CD14-positive monocyte (primary cell): ENCODE results near the gene ISLR2. TPM values are rescaled to one million over a fixed set of nuclear protein-coding genes. Genes with fewer than 3 reads are reported as not detected.

Experiments used
- DNase-seq, 3 donors: peaks; one replicate each; pipeline ENCODE4 v3.0.0-alpha.2; 2011 to 2022
- H2AFZ ChIP-seq: 2 replicates; pipeline ENCODE4 v1.6.0; 2012; ENCODE audit warnings: mild to moderate bottlenecking, low read depth, low read length, inconsistent platforms; ENCODE audit not compliant: insufficient read depth, poor library complexity, severe bottlenecking
- H3K27ac ChIP-seq, 2 donors: 1 replicate in 1 of 2; 2 replicates in 1 of 2; pipeline ENCODE4 v1.5.1; 2012 to 2013; ENCODE audit warnings: low read length in 2 of 2, control low read depth in 1 of 2, inconsistent platforms in 1 of 2, low read depth in 1 of 2, mild to moderate bottlenecking in 1 of 2
- H3K27me3 ChIP-seq, 2 donors: one replicate each; pipeline versions ENCODE4 v1.6.0 to v1.6.1; 2011 to 2013; ENCODE audit warnings: low read length in 2 of 2; ENCODE audit not compliant: control insufficient read depth in 2 of 2, insufficient read depth in 2 of 2
- H3K36me3 ChIP-seq, 2 donors: replicated peaks in 1 of 2; 1 replicate in 1 of 2; 2 replicates in 1 of 2; pipeline versions ENCODE4 v1.5.1 to v1.6.1; 2012 to 2013; ENCODE audit warnings: low read length in 2 of 2, control low read depth in 1 of 2, inconsistent platforms in 1 of 2, mild to moderate bottlenecking in 1 of 2; ENCODE audit not compliant: insufficient read depth in 2 of 2, control insufficient read depth in 1 of 2
- H3K4me1 ChIP-seq, 2 donors: 1 replicate in 1 of 2; 2 replicates in 1 of 2; pipeline versions ENCODE4 v1.5.1 to v1.6.1; 2012 to 2013; ENCODE audit warnings: low read length in 2 of 2, control low read depth in 1 of 2, inconsistent platforms in 1 of 2, mild to moderate bottlenecking in 1 of 2, moderate library complexity in 1 of 2; ENCODE audit not compliant: insufficient read depth in 2 of 2, control insufficient read depth in 1 of 2
- H3K4me2 ChIP-seq: replicated peaks from 2 replicates; pipeline ENCODE3; 2012; ENCODE audit warnings: low read length, moderate library complexity, mild to moderate bottlenecking; ENCODE audit not compliant: poor library complexity, severe bottlenecking; ENCODE audit errors: extremely low read depth
- H3K4me3 ChIP-seq, 3 experiments: fragments of 200-600 bp in 1 of 3; sonication (generic) in 1 of 3; replicated peaks in 1 of 3; 1 replicate in 2 of 3; 2 replicates in 1 of 3; pipeline ENCODE4 v1.5.1; 2011 to 2013; ENCODE audit warnings: low read length in 3 of 3, mild to moderate bottlenecking in 3 of 3, control low read depth in 2 of 3, low read depth in 2 of 3, inconsistent platforms in 1 of 3, moderate library complexity in 1 of 3
- H3K79me2 ChIP-seq: 2 replicates; pipeline ENCODE4 v1.6.0; 2012; ENCODE audit warnings: mild to moderate bottlenecking, control low read depth, inconsistent platforms, low read length, moderate library complexity; ENCODE audit not compliant: insufficient read depth
- H3K9ac ChIP-seq: 2 replicates; pipeline ENCODE4 v1.6.0; 2017; ENCODE audit warnings: low read length, mild to moderate bottlenecking; ENCODE audit not compliant: insufficient read depth, poor library complexity, severe bottlenecking
- H3K9me3 ChIP-seq, 2 donors: replicated peaks in 1 of 2; 1 replicate in 1 of 2; 2 replicates in 1 of 2; pipeline versions ENCODE4 v1.5.1 to v1.6.1; 2012 to 2013; ENCODE audit warnings: low read length in 2 of 2, control low read depth in 1 of 2; ENCODE audit not compliant: control insufficient read depth in 1 of 2, insufficient read depth in 1 of 2
- H4K20me1 ChIP-seq: 2 replicates; pipeline ENCODE4 v1.6.0; 2012; ENCODE audit warnings: mild to moderate bottlenecking, low read length, control low read depth, moderate library complexity; ENCODE audit not compliant: insufficient read depth
- H3K27ac Mint-ChIP-seq, 7 donors: one replicate each; pipeline ENCODE4 v1.8.0; 2020; ENCODE audit warnings: mild to moderate bottlenecking in 7 of 7, mixed read lengths in 7 of 7, moderate library complexity in 6 of 7, inconsistent platforms in 2 of 7
- H3K27me3 Mint-ChIP-seq, 3 donors: one replicate each; pipeline ENCODE4 v1.8.0; 2021 to 2022; ENCODE audit warnings: low read depth in 3 of 3, mild to moderate bottlenecking in 3 of 3, mixed read lengths in 3 of 3, moderate library complexity in 3 of 3, inconsistent platforms in 1 of 3
- H3K36me3 Mint-ChIP-seq, 2 donors: one replicate each; pipeline ENCODE4 v1.8.0; 2020; ENCODE audit warnings: mixed read lengths in 2 of 2, inconsistent platforms in 1 of 2, mild to moderate bottlenecking in 1 of 2
- H3K4me1 Mint-ChIP-seq: one replicate; pipeline ENCODE4 v1.8.0; 2020; ENCODE audit warnings: mild to moderate bottlenecking, mixed read lengths
- H3K4me3 Mint-ChIP-seq, 2 donors: one replicate each; pipeline ENCODE4 v1.8.0; 2020; ENCODE audit warnings: mild to moderate bottlenecking in 2 of 2, mixed read lengths in 2 of 2, moderate library complexity in 1 of 2
- H3K9me3 Mint-ChIP-seq, 7 donors: one replicate each; pipeline ENCODE4 v1.8.0; 2020 to 2022; ENCODE audit warnings: mixed read lengths in 7 of 7, mild to moderate bottlenecking in 6 of 7, moderate library complexity in 6 of 7, inconsistent platforms in 2 of 7
- CTCF ChIP-seq: fragments of 200-600 bp; IDR thresholded peaks from one replicate; pipeline ENCODE4 v1.8.0; 2022; ENCODE audit warnings: antibody characterized with exemption, mild to moderate bottlenecking
- WGBS: methylation state at CpG from one replicate; pipeline ENCODE4 v1.1.5; 2013; ENCODE audit warnings: missing lambda C conversion rate; ENCODE audit not compliant: insufficient coverage; 5-methylcytosine and 5-hydroxymethylcytosine counted together
- intact Hi-C, 2 donors: fragments of 100-400 bp; cut with micrococcal nuclease; formaldehyde crosslinking; loops; one replicate each; pipeline versions ENCODE4 v1.15.0 to v1.15.1; 2023
- polyA plus RNA-seq, 3 donors: library from polyadenylated mRNA; depleted of rRNA in 1 of 3; unstranded in 2 of 3; stranded (reverse) in 1 of 3; fragments of 300-500 nt in 2 of 3; fragments of >200 nt in 1 of 3; fragmentation: Illumina TruSeq in 2 of 3; gene quantifications; 1 replicate in 2 of 3; 2 replicates in 1 of 3; pipeline ENCODE4 v1.2.3, GENCODE V29; 2012 to 2021

The ISLR2 gene
- polyA plus RNA-seq, 3 donors, result not detected

- H3K27ac ChIP-seq, result no peak overlapping the region
- peaks cover 5 to 8% of the 10 kb centered on the region in 2 donors for H3K4me1 ChIP-seq
- H3K4me1 Mint-ChIP-seq, result peaks cover 19% of the 10 kb centered on the region
- no peak for DNase-seq
- no peaks in the 10 kb centered on the region for H4K20me1 ChIP-seq
- H3K27ac Mint-ChIP-seq, result no peak overlapping the region
- H3K9ac ChIP-seq, result no peak overlapping the region
- peaks cover 46 to 96% of the 10 kb centered on the region in 2 donors for H3K27me3 ChIP-seq
- H3K36me3 Mint-ChIP-seq, result peaks cover 4 to 6% of the 10 kb centered on the region in 2 donors
- TF ChIP-seq CTCF, result no peak
- no peaks in the 10 kb centered on the region for H3K36me3 ChIP-seq
- H3K79me2 ChIP-seq, result no peaks in the 10 kb centered on the region
- H2AFZ ChIP-seq, result no peak overlapping the region
- H3K4me3 ChIP-seq, result no peak overlapping the region
- intact Hi-C loops, result no loop called here
- H3K4me3 Mint-ChIP-seq, result peak overlapping the region in 1 of 2 donors; percentile 89
- peaks cover 91 to 94% (median 92%) of the 10 kb centered on the region in 3 donors for H3K27me3 Mint-ChIP-seq
- H3K9me3 Mint-ChIP-seq, result peaks cover 0 to 26% (median 10%) of the 10 kb centered on the region in 7 donors
- WGBS, result 8% methylated on average over 20 of the region's 27 CpGs
- H3K4me2 ChIP-seq, result no peak overlapping the region
- H3K9me3 ChIP-seq, result peaks cover 0 to 19% of the 10 kb centered on the region in 2 donors
These were observed 4.7 kb downstream of the ISLR2 start for GRCh38 chr15:74135041-74135565.

- peaks cover 79 to 90% (median 81%) of the 10 kb centered on the region in 3 donors for H3K27me3 Mint-ChIP-seq
- H3K9me3 ChIP-seq, result peaks cover 0 to 13% of the 10 kb centered on the region in 2 donors
- 0% methylated on average over 14 of the region's 26 CpGs for WGBS
- no peak for DNase-seq
- no peak overlapping the region for H3K9ac ChIP-seq
- TF ChIP-seq CTCF, result no peak
- H4K20me1 ChIP-seq, result no peaks in the 10 kb centered on the region
- H3K36me3 ChIP-seq, result no peaks in the 10 kb centered on the region
- H3K9me3 Mint-ChIP-seq, result peaks cover 0 to 20% (median 8%) of the 10 kb centered on the region in 7 donors
- no peak overlapping the region for H2AFZ ChIP-seq
- no peaks in the 10 kb centered on the region for H3K79me2 ChIP-seq
- H3K36me3 Mint-ChIP-seq, result peaks cover 4 to 6% of the 10 kb centered on the region in 2 donors
- H3K4me3 Mint-ChIP-seq, result peak overlapping the region; percentile 57 to 77
- H3K4me3 ChIP-seq, result peak overlapping the region in 1 of 3 experiments; percentile 36
- H3K4me1 ChIP-seq, result peaks cover 5 to 8% of the 10 kb centered on the region in 2 donors
- H3K27me3 ChIP-seq, result peaks cover 53 to 95% of the 10 kb centered on the region in 2 donors
- intact Hi-C loops, result no loop called here
- peaks cover 17% of the 10 kb centered on the region for H3K4me1 Mint-ChIP-seq
- no peak overlapping the region for H3K4me2 ChIP-seq
- H3K27ac Mint-ChIP-seq, result no peak overlapping the region
- H3K27ac ChIP-seq, result no peak overlapping the region
These were observed 6.1 kb downstream of the ISLR2 start for GRCh38 chr15:74136540-74136813.
